BLaER1 treated with 17β-estradiol and CSF1 and Interleukin-3, amounts not matched to agents 10 nM and 100 nM (cell line): ENCODE measurements around the gene KDM3B.
"Not testable (repeated sequence)": the region's sequence is repeated elsewhere in the genome, so short reads cannot be mapped to it uniquely, and the experiment has no call there.

Experiments
- H3K27ac ChIP-seq, 11 experiments: shearing (Covaris generic); formaldehyde crosslinking; 2 replicates each; pipeline ENCODE4 v1.8.1; 2022
- H3K27me3 ChIP-seq, 11 experiments: shearing (Covaris generic); formaldehyde crosslinking; 2 replicates each; pipeline ENCODE4 v1.8.1; 2022
- H3K36me3 ChIP-seq, 11 experiments: shearing (Covaris generic); formaldehyde crosslinking; 2 replicates each; pipeline ENCODE4 v1.8.1; 2022
- H3K4me1 ChIP-seq, 10 experiments: shearing (Covaris generic); formaldehyde crosslinking; 2 replicates each; pipeline ENCODE4 v1.8.1; 2022
- H3K4me2 ChIP-seq, 11 experiments: shearing (Covaris generic); formaldehyde crosslinking; 2 replicates each; pipeline ENCODE4 v1.8.1; 2022
- H3K4me3 ChIP-seq, 10 experiments: shearing (Covaris generic); formaldehyde crosslinking; 2 replicates each; pipeline ENCODE4 v1.8.1; 2022
- H3K9ac ChIP-seq, 11 experiments: shearing (Covaris generic); formaldehyde crosslinking; 2 replicates each; pipeline ENCODE4 v1.8.1; 2022
- H3K9me3 ChIP-seq, 11 experiments: shearing (Covaris generic); formaldehyde crosslinking; replicated peaks in 1 of 11; 2 replicates each; pipeline ENCODE4 v1.8.1; 2022
- H4K20me1 ChIP-seq, 11 experiments: shearing (Covaris generic); formaldehyde crosslinking; 2 replicates each; pipeline ENCODE4 v1.8.1; 2022
- Cebpa-rat ChIP-seq, 11 experiments: shearing (Covaris generic); IDR thresholded peaks; 2 replicates each; pipeline ENCODE4 v1.8.1; 2022

Gene KDM3B

GRCh38 chr5:138391859-138392386 lies 39.4 kb downstream of the KDM3B start:
- Histone ChIP-seq H3K4me3 (no peak overlapping the region), H3K4me2 (no peak overlapping the region), H3K27me3 (no peaks in the 10 kb centered on the region), H3K9ac (no peak overlapping the region), H3K4me1 (no peaks in the 10 kb centered on the region), H3K27ac (no peak overlapping the region), H3K36me3 (peaks cover 88 to 100% (median 96%) of the 10 kb centered on the region in 11 experiments), H3K9me3 (no peaks in the 10 kb centered on the region), H4K20me1 (peaks cover 0 to 39% (median 4%) of the 10 kb centered on the region in 11 experiments; a peak in 9 of 22 replicates)
- TF ChIP-seq Cebpa-rat (IDR thresholded peaks at IDR 0.05), result no peak

GRCh38 chr5:138402640-138403039 lies 50.2 kb downstream of the KDM3B start:
- Histone ChIP-seq H3K27ac (no peak overlapping the region), H3K9me3 (no peaks in the 10 kb centered on the region), H3K9ac (no peak overlapping the region), H3K4me1 (peaks cover 0 to 8% (median 0%) of the 10 kb centered on the region in 10 experiments; a peak in 1 of 20 replicates), H3K4me2 (no peak overlapping the region), H3K36me3 (peaks cover 95 to 100% (median 99%) of the 10 kb centered on the region in 11 experiments), H3K27me3 (no peaks in the 10 kb centered on the region), H3K4me3 (no peak overlapping the region), H4K20me1 (peaks cover 0 to 36% (median 5%) of the 10 kb centered on the region in 11 experiments; a peak in 8 of 22 replicates)
- TF ChIP-seq Cebpa-rat (IDR thresholded peaks at IDR 0.05), result no peak

- Histone ChIP-seq H3K9me3 (peaks cover 0 to 7% (median 0%) of the 10 kb centered on the region in 11 experiments; a peak in 2 of 22 replicates), H4K20me1 (peaks cover 0 to 14% (median 0%) of the 10 kb centered on the region in 11 experiments; a peak in 4 of 22 replicates), H3K9ac (no peak overlapping the region), H3K4me1 (no peaks in the 10 kb centered on the region), H3K4me3 (no peak overlapping the region), H3K4me2 (no peak overlapping the region), H3K27me3 (no peaks in the 10 kb centered on the region), H3K27ac (no peak overlapping the region), H3K36me3 (peaks cover 78 to 95% (median 89%) of the 10 kb centered on the region in 11 experiments)
- TF ChIP-seq Cebpa-rat (IDR thresholded peaks at IDR 0.05), result no peak
These were observed 55.5 kb downstream of the KDM3B start for GRCh38 chr5:138408023-138408422.

GRCh38 chr5:138410996-138411640 lies 58.6 kb downstream of the KDM3B start:
- not testable (repeated sequence) for H3K4me3 ChIP-seq, H3K9me3 ChIP-seq, H3K27me3 ChIP-seq, H3K27ac ChIP-seq, H3K9ac ChIP-seq, H3K4me1 ChIP-seq, H3K4me2 ChIP-seq
- H3K36me3 ChIP-seq, result peaks cover 77 to 95% (median 91%) of the 10 kb centered on the region in 11 experiments
- H4K20me1 ChIP-seq, result peaks cover 0 to 14% (median 0%) of the 10 kb centered on the region in 11 experiments; a peak in 3 of 22 replicates

GRCh38 chr5:138418444-138418843 lies 66.0 kb downstream of the KDM3B start:
- peaks cover 0 to 16% (median 0%) of the 10 kb centered on the region in 11 experiments; a peak in 6 of 22 replicates for H4K20me1 ChIP-seq
- no peak overlapping the region for H3K9ac ChIP-seq
- peaks cover 98 to 100% (median 99%) of the 10 kb centered on the region in 11 experiments for H3K36me3 ChIP-seq
- H3K4me1 ChIP-seq, result no peaks in the 10 kb centered on the region
- no peak for TF ChIP-seq Cebpa-rat (IDR thresholded peaks at IDR 0.05)
- H3K4me3 ChIP-seq, result no peak overlapping the region
- H3K27ac ChIP-seq, result no peak overlapping the region
- H3K9me3 ChIP-seq, result no peaks in the 10 kb centered on the region
- H3K4me2 ChIP-seq, result no peak overlapping the region
- no peaks in the 10 kb centered on the region for H3K27me3 ChIP-seq

GRCh38 chr5:138425079-138425478 lies 72.6 kb downstream of the KDM3B start:
- Histone ChIP-seq H3K4me3 (no peak overlapping the region), H3K27ac (no peak overlapping the region), H3K4me2 (no peak overlapping the region), H3K27me3 (no peaks in the 10 kb centered on the region), H3K4me1 (no peaks in the 10 kb centered on the region), H3K36me3 (peaks cover 98 to 100% (median 99%) of the 10 kb centered on the region in 11 experiments), H3K9me3 (no peaks in the 10 kb centered on the region), H3K9ac (no peak overlapping the region), H4K20me1 (peaks cover 0 to 24% (median 0%) of the 10 kb centered on the region in 11 experiments; a peak in 4 of 22 replicates)
- TF ChIP-seq Cebpa-rat (IDR thresholded peaks at IDR 0.05), result no peak

GRCh38 chr5:138435943-138436342 lies 83.5 kb downstream of the KDM3B start:
- H4K20me1 ChIP-seq, result peaks cover 5 to 49% (median 14%) of the 10 kb centered on the region in 11 experiments; a peak in 16 of 22 replicates
- peaks cover 0 to 20% (median 0%) of the 10 kb centered on the region in 11 experiments; a peak in 4 of 22 replicates for H3K27me3 ChIP-seq
- H3K36me3 ChIP-seq, result peaks cover 56 to 68% (median 64%) of the 10 kb centered on the region in 11 experiments
- no peak overlapping the region for H3K9ac ChIP-seq
- peaks cover 19 to 27% (median 25%) of the 10 kb centered on the region in 10 experiments for H3K4me1 ChIP-seq
- TF ChIP-seq Cebpa-rat (IDR thresholded peaks at IDR 0.05), result no peak
- H3K4me2 ChIP-seq, result no peak overlapping the region
- H3K4me3 ChIP-seq, result no peak overlapping the region
- no peak overlapping the region for H3K27ac ChIP-seq
- H3K9me3 ChIP-seq, result no peaks in the 10 kb centered on the region

GRCh38 chr5:138438003-138438723 lies 85.7 kb downstream of the KDM3B start:
- peaks cover 34 to 45% (median 42%) of the 10 kb centered on the region in 11 experiments for H3K36me3 ChIP-seq
- no peaks in the 10 kb centered on the region for H3K9me3 ChIP-seq
- H3K27ac ChIP-seq, result peak overlapping the region in 4 of 11 experiments; percentile 4 to 37 (median 24); a peak in 3 of 22 replicates
- peak overlapping the region; percentile 89 to 99 (median 96) for H3K4me2 ChIP-seq
- no peak for TF ChIP-seq Cebpa-rat (IDR thresholded peaks at IDR 0.05)
- peak overlapping the region; percentile 56 to 70 (median 62) for H3K4me3 ChIP-seq
- H4K20me1 ChIP-seq, result peaks cover 5 to 49% (median 14%) of the 10 kb centered on the region in 11 experiments; a peak in 16 of 22 replicates
- peaks cover 0 to 20% (median 0%) of the 10 kb centered on the region in 11 experiments; a peak in 4 of 22 replicates for H3K27me3 ChIP-seq
- peaks cover 19 to 27% (median 25%) of the 10 kb centered on the region in 10 experiments for H3K4me1 ChIP-seq
- H3K9ac ChIP-seq, result peak overlapping the region; percentile 53 to 78 (median 70)
